AG04450 (cell line): ENCODE results near the gene DENND2A. TPM values are rescaled to one million over a fixed set of nuclear protein-coding genes. Genes with fewer than 3 reads are reported as not detected.

Source experiments
- CTCF ChIA-PET: fragments of 300-600, 350-600 bp; formaldehyde crosslinking; extraction: SDS; loops from one replicate; lab custom pipeline; 2022; ENCODE audit warnings: antibody characterized with exemption, inconsistent platforms; lab: Charles Lee
- POLR2A ChIA-PET: fragments of 350-600 bp; formaldehyde crosslinking; extraction: SDS; loops from one replicate; lab custom pipeline; 2021; ENCODE audit warnings: antibody characterized with exemption, inconsistent platforms; lab: Yijun Ruan, JAX
- DNase-seq: peaks from one replicate; pipeline ENCODE4 v3.0.0-alpha.2; 2011; ENCODE audit warnings: low read depth, low spot score
- H3K27ac ChIP-seq: one replicate; pipeline ENCODE4 v1.5.1; 2012; ENCODE audit warnings: low read depth, low read length, control low read depth
- H3K27me3 ChIP-seq: one replicate; pipeline ENCODE4 v1.6.0; 2012; ENCODE audit warnings: low read length; ENCODE audit not compliant: control insufficient read depth, insufficient read depth
- H3K4me3 ChIP-seq: 2 replicates; pipeline ENCODE4 v1.5.1; 2011; ENCODE audit warnings: mild to moderate bottlenecking, low read depth, low read length, control low read depth
- H3K9me3 ChIP-seq: 2 replicates; pipeline ENCODE4 v1.5.1; 2012; ENCODE audit warnings: low read length; ENCODE audit not compliant: control insufficient read depth, insufficient read depth
- polyA minus RNA-seq: library from RNA; depleted of rRNA, polyadenylated mRNA; stranded (reverse); fragments of >200 nt; gene quantifications from 2 replicates; pipeline ENCODE4 v1.2.3, GENCODE V29; 2011; rRNA and poly(A)+ RNA removed
- polyA plus RNA-seq: library from polyadenylated mRNA; depleted of rRNA; stranded (reverse); fragments of >200 nt; gene quantifications from 2 replicates; pipeline ENCODE4 v1.2.3, GENCODE V29; 2011; rRNA removed
- TF ChIP-seq, protein P1 (sequence below): IDR thresholded peaks from 2 replicates; pipeline ENCODE4 v1.5.1; 2011; ENCODE audit warnings: low read depth, low read length, control low read depth, inconsistent platforms

Gene DENND2A
- 40.8 and 45.8 TPM in 2 replicates for polyA plus RNA-seq
- polyA minus RNA-seq: 60.9 and 66.8 TPM in 2 replicates

DNA sequence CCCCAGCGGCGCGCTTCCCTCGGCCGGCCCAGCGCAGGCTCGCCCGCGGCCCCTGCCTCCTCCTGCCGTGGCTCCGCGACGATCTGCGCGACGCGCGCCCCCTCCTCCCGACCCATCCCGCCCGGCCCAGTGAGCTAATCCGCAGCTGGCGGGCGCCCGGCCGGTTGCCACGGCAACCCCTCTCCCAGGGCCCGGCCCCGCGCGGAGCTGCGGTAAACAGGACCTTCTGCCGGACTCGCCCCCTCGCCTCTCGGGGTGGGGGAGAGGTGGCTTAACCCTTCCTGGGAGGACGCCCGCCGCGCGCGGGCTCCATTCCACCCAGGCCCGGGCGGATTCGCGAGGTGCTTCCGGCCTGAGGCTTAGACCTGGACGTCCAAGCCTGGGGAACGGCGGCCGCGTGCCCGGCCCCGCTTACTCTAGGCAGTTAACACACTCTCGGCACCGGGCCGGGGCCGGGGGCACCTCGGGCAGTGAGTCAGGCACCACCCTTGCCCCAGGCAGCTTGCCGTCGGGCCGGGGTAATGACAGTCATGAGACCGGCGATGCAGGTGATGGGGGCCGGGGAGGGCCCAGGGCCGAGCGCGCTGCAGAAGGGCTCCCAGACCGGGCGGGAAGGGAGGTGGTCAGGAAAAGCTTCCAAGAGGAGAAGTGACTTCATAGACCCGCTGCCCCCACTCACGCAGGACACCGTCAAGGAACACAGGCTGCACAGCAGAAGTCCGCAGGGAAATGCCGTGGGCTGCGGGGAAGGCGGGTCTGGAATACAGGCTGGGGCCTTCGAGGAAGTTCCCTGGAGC is at the start of gene DENND2A:
DENND2A (minus strand) TSS at position 87 of the 797 bp plus-strand sequence. CDS start 38,416 bp downstream, outside the sequence.
- ChIA-PET POLR2A (interaction anchor here (0.9 to 1.4 kb wide), 6 partner anchors 14 to 99 kb away, joined by 4 to 8 read pairs (median 7); no protein-coding TSS in a partner anchor), CTCF (interaction anchor here (0.6 to 1.2 kb wide), 4 partner anchors 27 to 163 kb away, joined by 3 to 11 read pairs (median 4); no protein-coding TSS in a partner anchor)
- DNase-seq: peak; percentile 69
- Histone ChIP-seq H3K9me3 (peaks cover 3% of the 10 kb centered on the region; the same call in 1 of the 2 replicates), H3K4me3 (peak within 1 kb of the TSS; percentile 79), H3K27me3 (no peaks in the 10 kb centered on the region), H3K27ac (peak within 1 kb of the TSS; percentile 91)
- TF ChIP-seq, protein P1, sequence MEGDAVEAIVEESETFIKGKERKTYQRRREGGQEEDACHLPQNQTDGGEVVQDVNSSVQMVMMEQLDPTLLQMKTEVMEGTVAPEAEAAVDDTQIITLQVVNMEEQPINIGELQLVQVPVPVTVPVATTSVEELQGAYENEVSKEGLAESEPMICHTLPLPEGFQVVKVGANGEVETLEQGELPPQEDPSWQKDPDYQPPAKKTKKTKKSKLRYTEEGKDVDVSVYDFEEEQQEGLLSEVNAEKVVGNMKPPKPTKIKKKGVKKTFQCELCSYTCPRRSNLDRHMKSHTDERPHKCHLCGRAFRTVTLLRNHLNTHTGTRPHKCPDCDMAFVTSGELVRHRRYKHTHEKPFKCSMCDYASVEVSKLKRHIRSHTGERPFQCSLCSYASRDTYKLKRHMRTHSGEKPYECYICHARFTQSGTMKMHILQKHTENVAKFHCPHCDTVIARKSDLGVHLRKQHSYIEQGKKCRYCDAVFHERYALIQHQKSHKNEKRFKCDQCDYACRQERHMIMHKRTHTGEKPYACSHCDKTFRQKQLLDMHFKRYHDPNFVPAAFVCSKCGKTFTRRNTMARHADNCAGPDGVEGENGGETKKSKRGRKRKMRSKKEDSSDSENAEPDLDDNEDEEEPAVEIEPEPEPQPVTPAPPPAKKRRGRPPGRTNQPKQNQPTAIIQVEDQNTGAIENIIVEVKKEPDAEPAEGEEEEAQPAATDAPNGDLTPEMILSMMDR: no peak

DNA sequence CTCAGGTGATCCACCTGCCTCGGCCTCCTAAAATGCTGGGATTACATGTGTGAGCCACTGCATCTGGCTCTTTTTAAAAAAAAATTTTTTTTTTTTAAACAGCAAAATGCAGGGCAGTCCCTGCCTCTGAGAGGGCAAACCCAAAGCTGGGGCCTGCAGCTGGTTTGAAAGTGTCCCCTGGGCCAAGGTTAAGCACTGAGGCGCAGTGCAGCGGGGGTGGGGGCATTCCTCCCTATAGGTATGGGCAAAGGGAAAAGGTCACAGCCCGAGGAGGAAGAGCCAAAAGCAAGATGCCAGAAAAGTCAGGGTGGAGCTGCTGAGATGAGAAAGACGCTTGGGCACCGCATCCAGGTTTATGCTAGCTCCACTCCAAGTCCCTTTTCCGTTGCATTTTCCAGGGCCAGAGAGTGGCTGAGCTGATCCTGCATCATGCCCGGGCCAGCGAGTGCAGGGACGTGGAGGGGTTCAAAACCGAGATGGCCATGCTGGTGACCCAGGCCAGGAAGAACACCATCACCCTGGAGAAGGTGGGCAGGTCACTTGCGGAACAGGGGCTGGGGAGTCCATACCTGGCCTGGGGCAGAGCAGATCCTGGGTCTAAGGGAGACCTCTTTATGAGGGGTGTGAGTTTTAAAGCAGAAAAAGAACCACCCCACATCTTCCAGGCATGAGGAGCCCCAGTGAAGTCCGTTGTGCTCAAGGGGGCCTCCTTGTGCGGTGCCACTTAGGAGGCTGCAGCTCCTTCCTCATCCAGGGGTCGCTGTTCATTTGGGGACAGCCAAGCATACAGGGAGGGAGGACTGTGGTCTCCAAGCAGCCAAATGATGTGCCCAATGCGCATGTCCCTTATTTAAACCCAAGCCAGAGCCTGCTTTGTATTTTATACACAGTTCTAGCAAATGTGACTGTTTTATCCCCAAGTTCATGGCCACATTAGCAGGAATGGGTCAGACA is 48.9 kb upstream of the DENND2A start:
- Histone ChIP-seq H3K4me3 (no peak overlapping the region), H3K27ac (no peak overlapping the region), H3K9me3 (no peaks in the 10 kb centered on the region), H3K27me3 (no peaks in the 10 kb centered on the region)
- TF ChIP-seq, protein P1: no peak
- CTCF ChIA-PET: no interaction called here
- POLR2A ChIA-PET: no interaction called here
- no peak for DNase-seq

- Histone ChIP-seq H3K9me3 (no peaks in the 10 kb centered on the region), H3K27me3 (no peaks in the 10 kb centered on the region), H3K27ac (no peak overlapping the region), H3K4me3 (no peak overlapping the region)
- ChIA-PET POLR2A (no interaction called here), CTCF (no interaction called here)
- TF ChIP-seq, protein P1: no peak
- DNase-seq: no peak
Measured at GRCh38 chr7:140688341-140688740, 47.7 kb upstream of the DENND2A start.

- Histone ChIP-seq H3K4me3 (no peak overlapping the region), H3K27ac (no peak overlapping the region), H3K9me3 (no peaks in the 10 kb centered on the region), H3K27me3 (no peaks in the 10 kb centered on the region)
- CTCF ChIA-PET: interaction anchor here (0.5 to 2.0 kb wide), 2 partner anchors 9 to 12 kb away, joined by 7 to 9 read pairs; partner anchors contain the start of gene NDUFB2
- TF ChIP-seq, protein P1: no peak
- POLR2A ChIA-PET: interaction anchor here (0.6 kb wide), 1 partner anchor 9 kb away, joined by 6 read pairs; the partner anchor contains the start of gene NDUFB2
- no peak for DNase-seq
Measured at GRCh38 chr7:140686921-140687320, 46.3 kb upstream of the DENND2A start.
